ENCODE results near the gene PPP1R9A.

Gene PPP1R9A

DNA sequence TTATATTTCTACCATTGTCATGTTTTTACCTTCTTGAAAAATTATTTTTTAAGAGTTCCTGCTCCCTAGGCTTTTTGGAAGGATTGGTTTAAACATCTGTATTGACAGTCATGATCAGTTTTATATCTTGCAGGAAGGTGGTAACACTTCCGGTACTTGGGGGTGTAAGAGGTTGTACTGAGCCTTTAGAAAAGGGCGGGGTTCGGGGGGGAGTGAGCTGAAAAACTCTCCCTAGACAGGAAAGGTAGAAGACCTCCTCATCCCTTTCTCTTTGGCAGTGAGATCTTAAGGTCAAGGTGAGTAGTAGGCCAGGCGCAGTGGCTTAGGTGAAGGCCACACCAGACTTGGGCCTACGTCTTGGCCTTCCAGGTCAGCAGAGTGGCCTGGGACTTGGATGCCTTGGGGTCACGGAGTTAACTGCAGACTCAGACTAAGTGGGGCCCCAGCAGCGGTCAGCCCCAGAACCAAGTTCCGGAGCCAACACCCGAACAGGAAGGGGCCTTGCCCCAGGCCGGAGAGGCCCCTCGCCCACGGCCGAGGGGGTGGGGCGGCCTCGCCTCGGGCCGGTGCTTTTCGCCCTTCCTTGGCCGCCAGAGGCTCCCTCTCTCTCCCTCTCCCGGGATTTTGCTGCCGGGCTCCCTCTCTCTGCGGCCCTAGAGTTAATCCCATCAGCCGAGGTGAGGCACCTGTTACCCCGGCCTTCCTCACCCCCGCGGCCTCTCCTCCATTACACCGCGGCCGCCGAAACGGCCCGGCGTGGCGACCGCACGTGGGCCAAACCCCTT lies at the start of gene PPP1R9A:
TSS of gene PPP1R9A (plus strand) at position 569 of the 785 bp plus-strand sequence. CDS start 2,520 bp downstream, outside the sequence.
- no peak for DNase-seq
- Mint-ChIP-seq H3K4me1 (peaks cover 7% of the 10 kb centered on the region), H3K4me3 (peak within 1 kb of the TSS; percentile 49 to 57), H3K27me3 (peaks cover 49% of the 10 kb centered on the region), H3K9me3 (no peaks in the 10 kb centered on the region), H3K27ac (no peak within 1 kb of the TSS)
- peak; percentile 41 for ATAC-seq

DNA sequence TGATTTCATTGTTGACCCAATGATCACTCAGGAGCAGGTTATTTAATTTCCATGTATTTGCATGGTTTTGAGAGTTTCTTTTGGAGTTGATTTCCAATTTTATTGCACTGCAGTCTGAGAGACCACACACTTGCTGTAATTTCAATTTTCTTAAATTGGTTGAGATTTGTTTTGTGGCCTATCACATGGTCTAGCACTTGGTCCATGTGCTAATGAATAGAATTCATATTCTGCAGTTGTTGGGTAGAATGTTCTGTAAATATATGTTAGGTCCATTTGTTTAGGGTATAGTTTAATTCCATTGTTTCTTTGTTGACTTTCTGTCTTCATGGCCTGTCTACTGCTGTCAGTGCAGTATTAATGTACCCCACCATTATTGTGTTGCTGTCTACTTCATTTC lies 36.3 kb upstream of the PPP1R9A start:
- no peaks in the 10 kb centered on the region for H3K4me1 Mint-ChIP-seq
- H3K27ac Mint-ChIP-seq: no peak overlapping the region
- no peak for ATAC-seq
- H3K27me3 Mint-ChIP-seq: no peaks in the 10 kb centered on the region
- H3K4me3 Mint-ChIP-seq: no peak overlapping the region
- DNase-seq: no peak
- H3K9me3 Mint-ChIP-seq: peaks cover 4 to 5% of the 10 kb centered on the region in 2 donors

DNA sequence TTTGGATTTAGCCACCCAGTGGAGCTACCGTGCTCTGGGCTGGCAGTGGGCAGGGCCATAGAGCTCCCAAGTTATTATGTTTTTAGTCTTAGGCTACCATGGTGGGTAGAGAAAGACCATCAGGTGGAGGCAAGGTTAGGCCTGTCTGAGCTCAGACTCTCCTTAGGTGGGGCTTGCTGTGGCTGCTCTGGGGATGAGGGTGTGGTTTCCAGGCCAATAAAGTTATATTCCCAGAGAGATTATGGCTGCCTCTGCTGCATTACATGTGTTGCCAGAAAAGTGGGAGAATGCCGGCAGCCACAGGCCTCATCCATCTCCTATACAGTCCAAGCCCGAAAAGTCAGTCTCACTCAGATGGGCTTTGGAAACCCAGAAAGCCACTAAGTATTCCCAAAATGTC lies 34.2 kb upstream of the PPP1R9A start:
- DNase-seq (no peak), ATAC-seq (no peak)
- Mint-ChIP-seq H3K4me1 (no peaks in the 10 kb centered on the region), H3K9me3 (peaks cover 10 to 14% of the 10 kb centered on the region in 2 donors), H3K27ac (no peak overlapping the region), H3K4me3 (no peak overlapping the region), H3K27me3 (no peaks in the 10 kb centered on the region)

DNA sequence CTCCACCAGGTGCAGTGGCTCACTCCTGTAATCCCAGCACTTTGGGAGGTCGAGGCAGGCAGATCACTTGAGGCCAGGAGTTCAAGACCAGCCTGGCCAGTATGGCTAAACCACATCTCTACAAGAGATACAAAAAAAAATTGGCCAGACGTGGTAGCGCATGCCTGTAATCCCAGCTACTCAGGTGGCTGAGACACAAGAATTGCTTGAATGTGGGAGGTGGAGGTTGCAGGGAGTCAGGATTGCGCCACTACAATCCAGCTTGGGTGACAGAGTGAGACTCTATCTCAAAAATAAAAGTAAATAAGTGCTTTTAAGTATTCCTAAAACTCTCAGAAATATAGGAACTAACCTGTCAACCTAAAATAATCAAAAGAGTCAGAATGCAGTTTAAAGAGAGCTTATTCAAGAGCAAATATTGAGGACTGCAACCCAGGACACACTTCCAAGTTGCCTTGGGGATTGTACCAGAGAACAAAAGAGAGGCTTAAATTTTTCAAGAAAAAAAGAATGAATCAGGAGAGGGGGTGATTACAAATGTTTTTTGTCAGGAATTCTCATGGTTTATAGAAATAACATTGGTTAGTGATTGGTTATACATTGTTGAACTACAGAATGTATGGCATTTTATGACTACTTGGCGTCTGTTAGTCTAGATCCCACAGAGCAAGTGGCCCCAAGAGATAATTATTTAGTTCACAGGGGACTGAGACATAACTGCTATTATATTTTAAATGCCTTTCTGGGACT lies 33.2 kb upstream of the PPP1R9A start:
- DNase-seq (no peak), ATAC-seq (no peak)
- Mint-ChIP-seq H3K9me3 (peaks cover 20 to 21% of the 10 kb centered on the region in 2 donors), H3K4me3 (no peak overlapping the region), H3K4me1 (no peaks in the 10 kb centered on the region), H3K27me3 (no peaks in the 10 kb centered on the region), H3K27ac (no peak overlapping the region)

DNA sequence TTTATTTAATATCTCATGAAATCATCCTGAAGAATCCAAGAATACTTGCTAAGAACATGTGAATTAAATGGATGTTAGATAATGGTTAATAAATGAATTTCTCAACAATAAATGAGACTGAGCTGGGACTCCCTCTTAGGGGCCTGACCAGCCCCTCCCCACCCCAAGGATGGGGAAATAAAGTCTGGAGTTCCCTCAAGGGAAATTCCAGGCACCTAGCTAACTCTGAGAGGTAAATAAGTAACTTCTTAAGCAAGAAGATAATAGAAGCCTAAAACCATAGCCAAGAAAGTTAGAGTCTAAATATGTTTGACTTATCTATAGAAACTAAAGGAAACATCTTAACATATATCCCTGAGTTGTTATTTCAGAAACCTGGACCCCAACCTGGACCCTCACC lies 32.2 kb upstream of the PPP1R9A start:
- DNase-seq (no peak), ATAC-seq (no peak)
- no peak overlapping the region for H3K27ac Mint-ChIP-seq
- no peaks in the 10 kb centered on the region for H3K4me1 Mint-ChIP-seq
- peaks cover 20 to 21% of the 10 kb centered on the region in 2 donors for H3K9me3 Mint-ChIP-seq
- H3K4me3 Mint-ChIP-seq: no peak overlapping the region
- no peaks in the 10 kb centered on the region for H3K27me3 Mint-ChIP-seq

DNA sequence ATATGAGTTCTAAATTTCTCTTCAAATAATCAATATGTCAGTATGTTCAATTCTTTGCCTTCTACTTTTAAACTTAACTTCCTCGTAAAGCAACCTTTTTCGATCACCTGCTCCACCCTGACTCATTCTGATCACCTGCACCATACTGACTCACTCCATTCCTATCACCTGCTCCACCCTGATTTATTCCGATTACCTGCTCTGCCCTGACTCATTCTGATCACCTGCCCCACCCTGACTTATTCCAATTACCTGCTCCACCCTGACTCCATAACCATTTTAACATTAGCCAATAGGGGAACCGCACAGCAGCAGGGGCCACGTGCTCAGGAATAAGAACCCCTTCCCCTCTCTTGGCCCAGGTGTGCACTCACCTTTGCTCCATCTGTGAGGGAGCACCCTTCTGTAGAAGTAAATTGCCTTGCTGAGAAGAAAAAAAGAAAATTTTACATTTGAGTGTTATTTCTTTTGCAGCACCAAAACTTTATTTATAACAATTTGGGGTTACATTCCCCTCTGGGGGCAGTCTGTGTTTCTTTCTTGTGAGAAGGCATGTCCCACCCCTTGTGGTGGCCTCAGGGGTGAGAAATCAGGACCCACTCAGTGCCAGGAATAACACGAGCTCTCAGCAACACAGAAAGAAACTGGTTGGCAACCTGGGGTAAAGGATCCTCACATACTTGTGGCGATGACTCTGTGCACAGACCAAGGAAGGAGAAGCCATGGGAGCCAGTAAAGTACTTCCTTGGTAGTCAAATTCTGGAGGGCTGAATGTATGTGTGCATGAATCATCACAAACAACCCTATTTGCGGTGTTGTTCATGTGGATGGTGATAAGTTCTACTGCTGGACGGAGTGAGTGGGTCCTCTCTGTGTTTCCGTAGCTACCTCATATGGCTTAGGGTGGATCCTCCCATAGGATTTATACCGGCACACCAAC lies 29.4 kb upstream of the PPP1R9A start:
- H3K9me3 Mint-ChIP-seq: peaks cover 15 to 16% of the 10 kb centered on the region in 2 donors
- no peaks in the 10 kb centered on the region for H3K4me1 Mint-ChIP-seq
- ATAC-seq (no peak), DNase-seq (no peak)
- H3K4me3 Mint-ChIP-seq: no peak overlapping the region
- H3K27ac Mint-ChIP-seq: no peak overlapping the region
- H3K27me3 Mint-ChIP-seq: no peaks in the 10 kb centered on the region

DNA sequence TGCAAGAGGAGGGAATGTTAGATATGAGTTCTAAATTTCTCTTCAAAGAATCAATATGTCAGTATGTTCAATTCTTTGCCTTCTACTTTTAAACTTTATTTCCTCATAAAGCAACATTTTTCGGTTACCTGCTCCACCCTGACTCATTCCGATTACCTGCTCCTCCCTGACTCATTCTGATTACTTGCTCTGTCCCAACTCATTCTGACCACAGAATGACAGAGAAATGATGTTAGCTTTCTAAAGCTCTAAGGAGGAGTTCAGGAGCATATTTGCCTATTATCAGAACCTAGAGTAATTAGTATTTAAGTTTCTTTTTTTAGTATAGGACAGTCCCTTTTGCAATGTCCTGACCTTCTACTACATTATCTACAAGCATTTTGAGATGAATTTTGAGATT lies 24.5 kb upstream of the PPP1R9A start:
- H3K27me3 Mint-ChIP-seq: no peaks in the 10 kb centered on the region
- no peaks in the 10 kb centered on the region for H3K4me1 Mint-ChIP-seq
- H3K27ac Mint-ChIP-seq: no peak overlapping the region

DNA sequence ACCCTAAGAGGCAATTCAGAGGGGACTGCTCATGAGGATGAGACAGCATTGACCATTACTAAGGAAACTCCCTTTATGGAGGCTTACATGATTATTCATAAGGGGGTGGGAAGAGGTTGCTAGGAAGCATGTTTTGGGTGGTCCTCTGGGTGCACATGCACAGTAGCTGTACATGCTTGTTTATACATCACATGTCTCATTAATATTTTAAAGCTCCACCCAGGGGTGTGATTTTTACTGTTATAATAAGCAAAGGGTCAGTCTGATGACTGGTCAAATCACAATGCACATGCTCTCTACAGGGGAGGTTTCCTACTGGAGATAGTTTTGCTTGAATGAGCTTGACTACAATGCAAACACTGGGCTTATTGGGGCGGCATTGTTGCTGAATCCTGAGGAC lies 23.8 kb upstream of the PPP1R9A start:
- Mint-ChIP-seq H3K27ac (no peak overlapping the region), H3K4me3 (no peak overlapping the region), H3K9me3 (peaks cover 3 to 6% of the 10 kb centered on the region in 2 donors), H3K4me1 (no peaks in the 10 kb centered on the region), H3K27me3 (no peaks in the 10 kb centered on the region)
- DNase-seq (no peak), ATAC-seq (no peak)

More for the DNA sequence above, 24.5 kb upstream of the PPP1R9A start:
- H3K9me3 Mint-ChIP-seq: peaks cover 10 to 12% of the 10 kb centered on the region in 2 donors
- DNase-seq (no peak), ATAC-seq (no peak)
- H3K4me3 Mint-ChIP-seq: no peak overlapping the region

DNA sequence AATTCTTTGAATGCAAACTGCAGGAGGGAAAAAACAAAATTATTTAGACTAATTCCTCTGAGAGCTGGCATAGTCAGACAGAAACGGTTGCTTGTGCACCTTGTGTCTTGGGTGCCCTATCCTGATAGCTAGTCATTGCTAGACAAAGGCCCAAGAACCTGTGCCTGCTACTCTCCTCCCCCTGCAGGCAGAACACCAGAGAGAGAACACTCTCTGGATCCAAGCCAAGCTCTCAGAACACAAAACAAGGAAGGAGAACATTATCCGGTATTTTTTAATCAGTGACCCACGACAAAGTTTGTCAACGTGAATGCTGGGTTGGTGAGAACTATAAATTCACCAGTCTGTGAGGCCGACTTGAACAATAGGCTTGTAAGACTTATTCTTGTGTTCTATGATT lies 18.8 kb upstream of the PPP1R9A start:
- Mint-ChIP-seq H3K9me3 (no peaks in the 10 kb centered on the region), H3K27ac (no peak overlapping the region), H3K27me3 (no peaks in the 10 kb centered on the region), H3K4me1 (no peaks in the 10 kb centered on the region), H3K4me3 (no peak overlapping the region)
- no peak for ATAC-seq
- no peak for DNase-seq

DNA sequence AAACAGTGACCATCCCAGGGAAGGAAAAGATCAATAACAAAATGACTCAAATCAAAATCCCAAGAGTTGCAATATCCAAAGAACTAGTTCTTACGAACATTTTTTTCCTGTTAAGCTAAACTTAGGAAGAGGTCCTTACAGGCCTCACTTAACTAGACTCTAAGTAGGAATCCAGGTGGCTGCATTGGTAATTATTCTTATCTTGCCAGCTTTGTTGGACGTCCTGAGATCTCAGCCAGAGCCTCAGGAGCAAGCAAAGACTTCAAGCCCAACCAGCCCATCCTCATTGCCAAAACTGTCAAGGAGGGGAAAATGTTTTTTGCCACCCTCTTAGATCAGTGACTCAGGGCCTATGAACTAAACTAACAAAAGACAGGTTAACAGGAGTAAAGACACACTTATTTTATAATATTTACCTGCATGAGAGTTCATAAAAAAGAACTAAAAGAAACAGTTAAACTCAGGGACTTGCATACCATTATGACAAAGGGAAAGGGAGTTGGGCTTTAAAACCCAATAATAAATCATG lies 18.3 kb upstream of the PPP1R9A start:
- Mint-ChIP-seq H3K4me1 (no peaks in the 10 kb centered on the region), H3K27ac (no peak overlapping the region), H3K9me3 (no peaks in the 10 kb centered on the region), H3K4me3 (no peak overlapping the region), H3K27me3 (no peaks in the 10 kb centered on the region)
- DNase-seq (no peak), ATAC-seq (no peak)

DNA sequence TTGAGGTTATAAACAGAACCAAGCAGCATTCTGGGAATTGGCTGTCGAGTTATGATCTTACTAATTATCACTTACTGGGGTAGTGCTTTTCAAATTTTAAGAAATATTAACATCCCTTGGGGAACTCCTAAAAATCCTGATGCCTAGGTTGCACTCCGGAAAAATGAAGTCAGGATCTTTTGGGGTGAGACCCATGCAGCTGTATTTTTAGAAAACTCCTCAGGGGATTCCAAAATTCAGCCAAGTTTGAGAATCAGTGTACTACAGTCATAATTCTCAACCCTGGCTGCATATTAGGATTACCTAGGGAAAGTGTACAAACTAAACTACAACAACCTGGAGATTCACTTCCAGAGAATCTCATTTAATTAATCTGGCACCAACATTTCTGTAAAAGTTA lies 17.2 kb upstream of the PPP1R9A start:
- no peak overlapping the region for H3K27ac Mint-ChIP-seq
- DNase-seq (no peak), ATAC-seq (no peak)
- H3K27me3 Mint-ChIP-seq: no peaks in the 10 kb centered on the region
- no peaks in the 10 kb centered on the region for H3K4me1 Mint-ChIP-seq
- no peak overlapping the region for H3K4me3 Mint-ChIP-seq
- H3K9me3 Mint-ChIP-seq: no peaks in the 10 kb centered on the region

DNA sequence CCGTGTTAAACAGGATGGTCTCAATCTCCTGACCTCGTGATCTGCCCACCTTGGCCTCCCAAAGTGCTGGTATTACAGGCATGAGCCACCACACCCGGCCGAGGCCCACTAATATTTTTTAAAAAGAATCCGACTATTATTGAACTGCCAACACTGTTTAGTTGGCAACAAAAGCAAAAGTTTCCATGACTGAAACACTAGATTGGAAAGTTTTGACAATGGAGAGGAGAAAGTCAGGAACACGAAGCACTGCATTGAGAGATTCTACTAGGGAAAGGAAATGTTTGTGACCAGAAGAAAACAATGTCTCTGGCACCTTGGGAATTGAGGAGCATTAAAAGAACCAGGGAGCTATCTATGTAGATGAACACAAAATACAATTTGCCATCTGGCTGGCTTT lies 13.7 kb upstream of the PPP1R9A start:
- no peak overlapping the region for H3K27ac Mint-ChIP-seq
- no peaks in the 10 kb centered on the region for H3K27me3 Mint-ChIP-seq
- H3K4me1 Mint-ChIP-seq: no peaks in the 10 kb centered on the region
- no peak for ATAC-seq
- DNase-seq: no peak
- H3K9me3 Mint-ChIP-seq: no peaks in the 10 kb centered on the region
- H3K4me3 Mint-ChIP-seq: no peak overlapping the region

DNA sequence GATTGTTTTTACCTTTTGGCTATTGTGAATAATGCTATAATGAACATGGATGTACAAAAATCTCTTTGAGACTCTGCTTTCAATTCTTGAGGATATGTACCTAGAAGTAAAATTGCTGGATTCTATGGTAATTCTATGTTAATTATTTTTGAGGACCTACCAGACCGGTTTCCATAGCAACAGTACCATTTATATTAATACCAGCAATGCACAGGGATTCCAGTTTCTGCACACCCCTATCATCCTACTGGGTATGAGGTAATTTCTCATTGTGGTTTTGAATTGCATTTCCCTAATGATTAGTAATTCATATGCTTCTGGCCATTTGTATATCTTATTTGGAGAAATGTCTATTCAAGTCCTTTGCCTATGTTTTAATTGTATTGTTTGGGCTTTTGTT lies 9.9 kb upstream of the PPP1R9A start:
- Mint-ChIP-seq H3K9me3 (no peaks in the 10 kb centered on the region), H3K4me3 (no peak overlapping the region), H3K27me3 (no peaks in the 10 kb centered on the region), H3K4me1 (no peaks in the 10 kb centered on the region), H3K27ac (no peak overlapping the region)
- DNase-seq: no peak
- ATAC-seq: no peak

DNA sequence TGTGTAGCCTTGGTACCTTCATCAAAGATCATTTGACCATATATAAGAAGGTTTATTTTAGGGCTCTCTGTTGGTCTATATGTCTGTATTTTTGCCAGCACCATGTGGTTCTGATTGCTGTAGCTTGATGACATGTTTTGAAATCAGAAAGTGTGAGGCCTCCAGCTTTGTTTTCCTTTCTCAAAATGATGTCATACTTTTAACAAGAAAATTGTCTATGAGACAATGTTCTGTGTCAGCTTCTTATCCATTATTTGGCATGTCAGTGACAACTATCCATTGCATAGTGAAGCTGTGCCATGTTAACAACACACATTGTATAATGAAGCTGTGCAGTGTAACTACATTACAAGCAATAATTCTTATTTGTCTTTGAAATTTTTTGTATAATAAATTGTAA lies 9.1 kb upstream of the PPP1R9A start:
- no peaks in the 10 kb centered on the region for H3K4me1 Mint-ChIP-seq

DNA sequence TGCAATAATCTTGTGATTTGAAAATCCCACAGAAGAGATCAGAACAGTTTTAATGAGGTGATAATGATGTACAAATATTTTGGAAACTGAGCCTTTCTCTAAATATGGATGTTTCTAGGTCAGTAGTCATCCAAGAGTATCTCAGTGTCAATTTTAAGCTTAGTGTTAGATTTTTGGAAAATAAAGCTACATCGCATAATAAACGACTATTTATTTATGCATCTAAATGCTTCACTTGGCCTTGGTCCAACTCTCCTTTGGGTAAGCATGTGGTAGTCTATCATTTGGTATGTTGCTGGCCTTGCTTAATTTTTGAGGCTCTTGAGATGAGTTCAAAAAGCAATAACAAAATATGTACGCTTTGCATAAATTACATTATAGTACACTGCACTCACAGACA lies 5.4 kb upstream of the PPP1R9A start:
- no peaks in the 10 kb centered on the region for H3K9me3 Mint-ChIP-seq
- peaks cover 13% of the 10 kb centered on the region for H3K27me3 Mint-ChIP-seq
- no peaks in the 10 kb centered on the region for H3K4me1 Mint-ChIP-seq
- no peak overlapping the region for H3K4me3 Mint-ChIP-seq
- DNase-seq (no peak), ATAC-seq (no peak)
- H3K27ac Mint-ChIP-seq: no peak overlapping the region

More for the DNA sequence above, 9.1 kb upstream of the PPP1R9A start:
- no peak overlapping the region for H3K27ac Mint-ChIP-seq
- no peaks in the 10 kb centered on the region for H3K9me3 Mint-ChIP-seq
- H3K4me3 Mint-ChIP-seq: no peak overlapping the region
- no peaks in the 10 kb centered on the region for H3K27me3 Mint-ChIP-seq
- no peak for ATAC-seq
- no peak for DNase-seq

Measured in stimulated activated naive CD8-positive, alpha-beta T cell treated with anti-CD3 and anti-CD28 coated beads, Interleukin-15, amount 100 ng/mL, for 72 hours (primary cell).